Mammary epithelial cell (primary cell): ENCODE data around the gene DGCR2.

Source experiments
- EZH2 ChIP-seq: IDR thresholded peaks from 2 replicates; pipeline ENCODE4 v1.6.1; 2012; ENCODE audit warnings: low read length, inconsistent platforms, borderline replicate concordance
- TF ChIP-seq, protein P1 (sequence below), 2 donors: IDR thresholded peaks in 1 of 2; conservative IDR thresholded peaks in 1 of 2; 2 replicates each; pipeline ENCODE4 v1.5.1; 2011 to 2012; ENCODE audit warnings: inconsistent platforms in 2 of 2, low read length in 2 of 2, mild to moderate bottlenecking in 2 of 2, control low read depth in 1 of 2, low read depth in 1 of 2; ENCODE audit not compliant: insufficient read depth in 1 of 2; ENCODE audit errors: extremely low read depth in 1 of 2

DNA sequence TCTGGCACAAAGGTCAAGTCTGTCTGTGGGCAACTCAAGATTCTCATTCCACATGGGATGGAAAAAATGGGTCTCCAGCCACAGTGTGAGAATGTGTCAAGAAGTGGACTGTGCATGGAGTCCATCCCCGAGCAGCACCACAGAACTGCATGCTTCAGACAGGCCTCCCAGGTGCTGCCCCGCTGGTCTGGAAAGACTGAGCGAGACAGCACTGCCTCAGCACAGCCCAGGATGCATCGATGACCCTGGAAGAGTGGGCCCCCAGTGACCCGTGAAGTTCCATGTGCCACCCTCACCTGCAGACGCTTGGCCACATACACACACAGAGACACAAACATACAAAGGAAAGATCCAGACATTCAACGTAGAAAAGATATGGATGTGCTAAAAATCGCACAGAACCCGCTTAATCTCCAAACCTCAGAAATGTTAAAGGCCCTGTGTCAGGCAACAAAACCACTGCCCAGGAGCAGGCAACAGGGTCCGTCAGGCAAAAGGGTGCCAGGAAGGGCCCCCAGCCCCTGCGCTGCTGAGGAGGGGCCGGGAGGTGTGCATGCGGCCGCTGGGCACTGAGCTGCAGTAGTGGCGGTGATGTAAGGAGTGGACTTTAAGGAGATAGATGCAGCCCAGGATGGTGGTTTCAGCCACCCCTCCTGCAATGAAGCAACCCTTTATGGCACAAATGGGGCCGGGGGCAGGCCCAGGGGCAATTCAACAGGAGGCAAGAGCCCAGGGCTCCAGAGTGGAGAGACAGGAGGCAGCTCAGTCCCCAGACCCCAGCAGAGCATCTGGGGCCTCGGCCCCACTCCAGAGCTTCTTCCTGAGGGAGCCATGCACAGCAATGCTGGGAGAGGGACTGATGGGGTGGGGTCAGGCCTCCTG is 84.7 kb downstream of the DGCR2 start:
- TF ChIP-seq, protein P1, sequence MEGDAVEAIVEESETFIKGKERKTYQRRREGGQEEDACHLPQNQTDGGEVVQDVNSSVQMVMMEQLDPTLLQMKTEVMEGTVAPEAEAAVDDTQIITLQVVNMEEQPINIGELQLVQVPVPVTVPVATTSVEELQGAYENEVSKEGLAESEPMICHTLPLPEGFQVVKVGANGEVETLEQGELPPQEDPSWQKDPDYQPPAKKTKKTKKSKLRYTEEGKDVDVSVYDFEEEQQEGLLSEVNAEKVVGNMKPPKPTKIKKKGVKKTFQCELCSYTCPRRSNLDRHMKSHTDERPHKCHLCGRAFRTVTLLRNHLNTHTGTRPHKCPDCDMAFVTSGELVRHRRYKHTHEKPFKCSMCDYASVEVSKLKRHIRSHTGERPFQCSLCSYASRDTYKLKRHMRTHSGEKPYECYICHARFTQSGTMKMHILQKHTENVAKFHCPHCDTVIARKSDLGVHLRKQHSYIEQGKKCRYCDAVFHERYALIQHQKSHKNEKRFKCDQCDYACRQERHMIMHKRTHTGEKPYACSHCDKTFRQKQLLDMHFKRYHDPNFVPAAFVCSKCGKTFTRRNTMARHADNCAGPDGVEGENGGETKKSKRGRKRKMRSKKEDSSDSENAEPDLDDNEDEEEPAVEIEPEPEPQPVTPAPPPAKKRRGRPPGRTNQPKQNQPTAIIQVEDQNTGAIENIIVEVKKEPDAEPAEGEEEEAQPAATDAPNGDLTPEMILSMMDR (conservative IDR thresholded peaks at IDR 0.05 in 1 of 2, IDR thresholded peaks at IDR 0.05 in 1 of 2; ENCODE audit: extremely low read depth in 1 of 2, insufficient read depth in 1 of 2, low read depth in 1 of 2, low read length in 2 of 2): no peak
- TF ChIP-seq EZH2: no peak
